ENCODE measurements around the gene FMR1NB.

Gene FMR1NB

DNA sequence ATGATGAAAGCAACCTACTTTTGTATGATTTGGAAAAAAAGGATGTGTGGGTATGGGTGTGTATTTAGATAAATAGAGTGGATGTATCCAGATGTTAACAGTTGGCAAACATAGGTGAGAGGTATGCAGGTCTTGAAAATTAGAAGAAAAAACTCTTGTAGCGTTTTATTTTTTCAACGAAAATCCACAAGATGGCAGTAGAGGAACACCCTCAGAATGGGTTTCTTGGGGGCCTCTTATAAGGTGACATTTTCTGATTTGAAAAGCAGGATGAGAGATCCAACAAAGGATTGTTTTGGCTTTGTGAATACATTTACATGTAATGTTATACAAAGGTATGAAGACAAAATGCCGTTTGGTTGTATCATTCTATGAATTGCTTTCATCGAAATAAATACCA, 68.3 kb downstream of the FMR1NB start:
- POLR2A ChIA-PET = no interaction called here
- TF ChIP-seq, protein P1, sequence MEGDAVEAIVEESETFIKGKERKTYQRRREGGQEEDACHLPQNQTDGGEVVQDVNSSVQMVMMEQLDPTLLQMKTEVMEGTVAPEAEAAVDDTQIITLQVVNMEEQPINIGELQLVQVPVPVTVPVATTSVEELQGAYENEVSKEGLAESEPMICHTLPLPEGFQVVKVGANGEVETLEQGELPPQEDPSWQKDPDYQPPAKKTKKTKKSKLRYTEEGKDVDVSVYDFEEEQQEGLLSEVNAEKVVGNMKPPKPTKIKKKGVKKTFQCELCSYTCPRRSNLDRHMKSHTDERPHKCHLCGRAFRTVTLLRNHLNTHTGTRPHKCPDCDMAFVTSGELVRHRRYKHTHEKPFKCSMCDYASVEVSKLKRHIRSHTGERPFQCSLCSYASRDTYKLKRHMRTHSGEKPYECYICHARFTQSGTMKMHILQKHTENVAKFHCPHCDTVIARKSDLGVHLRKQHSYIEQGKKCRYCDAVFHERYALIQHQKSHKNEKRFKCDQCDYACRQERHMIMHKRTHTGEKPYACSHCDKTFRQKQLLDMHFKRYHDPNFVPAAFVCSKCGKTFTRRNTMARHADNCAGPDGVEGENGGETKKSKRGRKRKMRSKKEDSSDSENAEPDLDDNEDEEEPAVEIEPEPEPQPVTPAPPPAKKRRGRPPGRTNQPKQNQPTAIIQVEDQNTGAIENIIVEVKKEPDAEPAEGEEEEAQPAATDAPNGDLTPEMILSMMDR (IDR thresholded peaks at IDR 0.05; ENCODE audit: insufficient read depth, low read length, missing control alignments) = peak; percentile 14
- H3K4me3 ChIP-seq (ENCODE audit: low read depth, low read length) = no peak overlapping the region
- CTCF ChIA-PET = interaction anchor here (2.6 to 4.3 kb wide), 2 partner anchors 1237 to 1421 kb away, joined by 10 to 32 read pairs; no protein-coding TSS in a partner anchor
- DNase-seq (ENCODE audit: low read depth, low spot score) = no peak

DNA sequence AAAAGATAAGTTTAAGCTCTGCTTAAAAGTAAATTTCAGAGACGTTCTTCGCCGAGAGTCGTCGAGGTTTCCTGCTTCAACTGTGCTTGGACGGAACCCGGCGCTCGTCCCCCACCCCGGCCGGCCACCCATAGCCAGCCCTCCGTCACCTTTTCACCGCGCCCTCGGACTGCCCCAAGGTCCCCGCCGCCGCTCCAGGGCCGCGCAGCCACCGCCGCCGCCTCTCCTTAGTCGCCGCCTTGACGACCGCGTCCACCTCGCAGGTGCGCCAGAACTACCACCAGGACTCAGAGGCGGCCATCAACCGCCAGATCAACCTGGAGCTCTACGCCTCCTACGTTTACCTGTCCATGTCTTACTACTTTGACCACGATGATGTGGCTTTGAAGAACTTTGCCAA, 70.8 kb downstream of the FMR1NB start:
- CTCF ChIA-PET = interaction anchor here (2.6 to 4.3 kb wide), 2 partner anchors 1235 to 1419 kb away, joined by 10 to 32 read pairs; no protein-coding TSS in a partner anchor
- POLR2A ChIA-PET = no interaction called here
- TF ChIP-seq, protein P1 (IDR thresholded peaks at IDR 0.05; ENCODE audit: insufficient read depth, low read length, missing control alignments) = no peak
- no peak for DNase-seq (ENCODE audit: low read depth, low spot score)
- no peak overlapping the region for H3K4me3 ChIP-seq (ENCODE audit: low read depth, low read length)

DNA sequence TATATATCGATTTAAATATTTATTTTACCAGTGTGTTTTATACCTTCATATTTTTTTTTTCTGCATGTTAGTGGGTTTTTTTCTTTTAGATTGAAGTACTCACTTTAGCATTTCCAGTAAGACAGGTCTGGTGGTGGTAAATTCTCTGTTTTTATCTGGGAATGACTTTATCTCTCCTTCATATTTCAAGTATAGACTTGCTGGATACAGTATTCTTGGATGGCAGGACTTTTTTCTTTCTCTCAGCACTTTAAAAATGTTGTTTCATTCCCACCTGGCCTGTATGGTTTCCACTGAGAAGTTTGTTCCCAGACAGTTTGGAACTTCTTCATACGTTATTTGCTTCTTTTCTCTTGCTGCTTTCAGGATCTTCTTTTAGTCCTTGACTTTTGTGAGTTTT, 86.1 kb downstream of the FMR1NB start:
- CTCF ChIA-PET = no interaction called here
- DNase-seq (ENCODE audit: low read depth, low spot score) = no peak

DNA sequence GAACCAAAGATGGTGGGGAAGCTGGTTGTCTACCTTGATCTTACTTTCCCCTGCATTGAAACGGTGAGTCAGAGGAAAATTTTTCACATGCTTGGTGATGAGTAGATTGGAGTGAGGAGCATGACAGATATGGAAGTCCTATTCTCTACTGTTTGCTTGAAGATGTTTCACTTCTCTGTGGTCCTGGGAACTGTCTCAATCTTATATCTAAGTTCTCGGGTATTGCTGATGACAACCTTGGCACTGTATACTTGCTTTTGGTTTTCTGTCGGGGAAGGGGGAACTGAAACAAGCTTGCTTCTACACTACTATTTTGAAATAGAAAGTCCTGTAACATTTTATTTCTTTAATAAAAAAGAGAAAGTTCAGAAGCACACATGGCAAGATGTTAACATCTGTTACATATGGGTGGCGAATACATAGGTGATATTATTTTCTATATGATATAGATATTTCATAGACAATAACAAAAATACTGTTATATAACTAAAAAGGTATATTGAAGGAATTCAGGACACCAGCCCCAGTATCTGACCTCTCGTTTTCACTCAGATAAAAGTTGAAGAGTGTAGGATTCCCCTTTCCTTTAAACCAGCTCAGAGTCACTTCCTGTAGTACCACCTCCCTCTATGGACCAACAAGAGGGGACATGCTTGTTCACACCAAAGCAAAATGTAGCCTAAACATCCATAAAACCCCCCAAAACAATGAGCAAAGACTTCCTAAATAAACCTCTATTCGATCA, 88.8 kb downstream of the FMR1NB start:
- no peak for DNase-seq (ENCODE audit: low read depth, low spot score)
- H3K4me3 ChIP-seq (ENCODE audit: low read depth, low read length) = no peak overlapping the region
- TF ChIP-seq, protein P1 (IDR thresholded peaks at IDR 0.05; ENCODE audit: insufficient read depth, low read length, missing control alignments) = no peak
- ChIA-PET POLR2A (no interaction called here), CTCF (no interaction called here)

More for the DNA sequence above, 86.1 kb downstream of the FMR1NB start:
- TF ChIP-seq, protein P1 (IDR thresholded peaks at IDR 0.05; ENCODE audit: insufficient read depth, low read length, missing control alignments) = no peak
- H3K4me3 ChIP-seq (ENCODE audit: low read depth, low read length) = no peak overlapping the region
- POLR2A ChIA-PET = no interaction called here

DNA sequence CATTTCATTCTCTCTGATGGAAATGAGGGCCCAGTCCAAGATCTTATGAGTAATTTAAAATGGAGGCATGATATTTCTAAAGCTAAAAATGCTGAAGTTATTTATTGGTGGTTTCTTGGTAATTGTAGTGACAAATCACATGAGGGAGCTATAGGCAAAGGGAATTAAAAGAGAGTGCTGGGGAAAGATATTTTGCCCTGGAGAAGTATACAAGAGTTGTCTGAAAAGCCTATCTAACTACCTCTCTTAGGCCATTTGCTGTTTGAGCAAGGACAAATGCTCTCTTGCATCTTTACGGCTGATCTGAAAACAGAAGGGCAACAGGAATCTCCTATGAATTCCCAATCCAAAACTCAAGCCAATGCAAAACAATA, 89.4 kb downstream of the FMR1NB start:
- no peak for DNase-seq (ENCODE audit: low read depth, low spot score)
- H3K4me3 ChIP-seq (ENCODE audit: low read depth, low read length) = no peak overlapping the region
- ChIA-PET POLR2A (no interaction called here), CTCF (no interaction called here)
- TF ChIP-seq, protein P1 (IDR thresholded peaks at IDR 0.05; ENCODE audit: insufficient read depth, low read length, missing control alignments) = no peak
